OCI-LY3 (cell line): ENCODE measurements around the gene PLA2G6.

Experiments
- H2AFZ ChIP-seq: fragments of 200-600, 300-600 bp; shearing (Covaris generic); 2 replicates; pipeline ENCODE4 v1.6.0; 2014; ENCODE audit warnings: antibody characterized with exemption, low read depth, low read length
- H3K27ac ChIP-seq: fragments of 200-600, 300-600 bp; sonication (generic); 2 replicates; pipeline ENCODE4 v1.5.1; 2014; ENCODE audit warnings: mild to moderate bottlenecking, low read length, moderate library complexity, mixed read lengths
- H3K27me3 ChIP-seq: fragments of 200-600, 300-600 bp; sonication (generic); 2 replicates; pipeline ENCODE4 v1.6.1; 2014; ENCODE audit warnings: low read depth, low read length, mixed read lengths
- H3K36me3 ChIP-seq: fragments of 200-600, 300-600 bp; sonication (generic); replicated peaks from 2 replicates; pipeline ENCODE3; 2014; ENCODE audit warnings: low read depth, low read length, mixed read lengths
- H3K4me1 ChIP-seq: fragments of 300-600, 200-600 bp; sonication (generic); 2 replicates; pipeline ENCODE4 v1.6.1; 2014; ENCODE audit warnings: low read length, mixed read lengths
- H3K4me2 ChIP-seq: fragments of 200-600, 300-600 bp; sonication (generic); 2 replicates; pipeline ENCODE4 v1.6.1; 2014; ENCODE audit warnings: low read length, mixed read lengths
- H3K4me3 ChIP-seq: fragments of 300-600, 200-600 bp; sonication (generic); 2 replicates; pipeline ENCODE4 v1.5.1; 2014; ENCODE audit warnings: antibody characterized with exemption, mild to moderate bottlenecking, low read length, moderate library complexity
- H3K79me2 ChIP-seq: fragments of 300-600, 200-600 bp; shearing (Covaris generic); 2 replicates; pipeline ENCODE4 v1.6.1; 2014; ENCODE audit warnings: mild to moderate bottlenecking, low read length, mixed read lengths
- H3K9ac ChIP-seq: fragments of 300-600, 200-600 bp; shearing (Covaris generic); 2 replicates; pipeline ENCODE4 v1.6.0; 2014; ENCODE audit warnings: mild to moderate bottlenecking, low read length, moderate library complexity
- H3K9me3 ChIP-seq: fragments of 200-600, 300-600 bp; shearing (Covaris generic); 2 replicates; pipeline ENCODE4 v1.6.1; 2014; ENCODE audit warnings: low read length, mixed read lengths; ENCODE audit not compliant: insufficient read depth
- H4K20me1 ChIP-seq: fragments of 200-600, 300-600 bp; sonication (generic); 2 replicates; pipeline ENCODE4 v1.6.1; 2016; ENCODE audit warnings: low read length, mixed read lengths; ENCODE audit not compliant: insufficient read depth
- CTCF ChIP-seq: fragments of 200-600, 300-600 bp; sonication (generic); IDR thresholded peaks from 2 replicates; pipeline ENCODE4 v1.5.1; 2014; ENCODE audit warnings: antibody characterized with exemption, low read length, low read depth
- EZH2phosphoT487 ChIP-seq: fragments of 200-600 bp; shearing (Covaris generic); IDR thresholded peaks from 2 replicates; pipeline ENCODE4 v1.6.1; 2018; ENCODE audit warnings: antibody characterized with exemption, mixed run types, low read depth

The PLA2G6 gene

DNA sequence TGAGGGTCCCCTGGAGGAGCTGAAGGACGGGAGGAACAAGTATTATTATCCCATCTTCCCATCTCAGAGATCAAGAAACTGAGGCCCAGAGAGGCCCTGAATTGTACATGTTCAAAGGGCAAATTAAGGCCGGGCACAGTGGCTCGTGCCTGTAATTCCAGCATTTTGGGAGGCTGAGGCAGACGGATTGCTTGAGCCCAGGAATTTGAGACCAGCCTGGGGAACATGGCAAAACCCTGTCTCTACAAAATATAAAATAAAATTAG, 8.1 kb downstream of the PLA2G6 start:
- Histone ChIP-seq H3K9ac (no peak overlapping the region), H3K27ac (no peak overlapping the region), H3K4me2 (no peak overlapping the region), H3K79me2 (no peaks in the 10 kb centered on the region), H3K27me3 (no peaks in the 10 kb centered on the region), H3K9me3 (no peaks in the 10 kb centered on the region), H3K4me1 (peaks cover 15% of the 10 kb centered on the region), H2AFZ (no peak overlapping the region), H3K36me3 (no peaks in the 10 kb centered on the region), H4K20me1 (no peaks in the 10 kb centered on the region), H3K4me3 (no peak overlapping the region)
- no peak for TF ChIP-seq EZH2phosphoT487
- no peak for TF ChIP-seq CTCF

DNA sequence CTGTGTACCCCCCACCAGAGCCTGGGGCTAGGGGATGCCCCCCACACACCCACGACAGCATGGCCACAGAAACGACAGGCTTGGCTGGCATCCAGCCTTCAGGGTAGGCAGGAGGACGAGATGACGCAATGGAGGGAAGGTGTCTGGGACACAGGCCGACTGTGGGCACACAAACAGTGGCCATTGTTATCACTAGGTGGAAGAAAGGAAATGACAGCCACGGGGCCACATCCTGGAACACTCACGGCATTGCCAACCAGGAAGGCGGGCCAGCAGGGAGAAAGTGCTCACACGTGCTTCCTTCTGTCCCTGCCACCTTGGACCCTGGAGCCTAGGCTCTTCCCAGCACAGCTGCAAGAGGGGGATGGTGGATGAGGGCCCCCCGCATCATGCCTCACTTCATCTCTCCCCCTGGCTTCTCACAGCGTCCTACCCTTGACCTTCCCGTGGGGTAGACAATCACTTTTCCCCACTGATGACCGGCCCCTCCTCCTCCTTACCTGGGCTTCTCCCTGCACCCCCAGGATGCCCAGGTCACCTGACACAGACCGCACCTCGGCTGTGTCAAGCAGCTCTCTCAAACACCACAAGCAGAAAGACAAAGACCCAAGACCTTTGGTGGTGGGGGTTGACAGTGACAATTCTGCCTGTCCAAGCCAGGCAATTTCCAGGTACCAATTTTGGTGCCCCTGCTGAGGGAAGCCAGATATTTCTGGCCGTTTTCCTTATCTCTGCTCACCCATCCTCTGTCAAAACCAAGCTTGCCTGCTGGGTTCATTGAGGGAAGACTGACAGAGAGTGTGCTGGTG, 8.6 kb downstream of the PLA2G6 start:
- TF ChIP-seq CTCF, result no peak
- H3K4me3 ChIP-seq, result no peak overlapping the region
- no peaks in the 10 kb centered on the region for H3K79me2 ChIP-seq
- H3K27ac ChIP-seq, result no peak overlapping the region
- H2AFZ ChIP-seq, result no peak overlapping the region
- H3K9me3 ChIP-seq, result no peaks in the 10 kb centered on the region
- peaks cover 15% of the 10 kb centered on the region for H3K4me1 ChIP-seq
- H3K27me3 ChIP-seq, result no peaks in the 10 kb centered on the region
- no peak overlapping the region for H3K9ac ChIP-seq
- no peak overlapping the region for H3K4me2 ChIP-seq
- H4K20me1 ChIP-seq, result no peaks in the 10 kb centered on the region
- H3K36me3 ChIP-seq, result no peaks in the 10 kb centered on the region

DNA sequence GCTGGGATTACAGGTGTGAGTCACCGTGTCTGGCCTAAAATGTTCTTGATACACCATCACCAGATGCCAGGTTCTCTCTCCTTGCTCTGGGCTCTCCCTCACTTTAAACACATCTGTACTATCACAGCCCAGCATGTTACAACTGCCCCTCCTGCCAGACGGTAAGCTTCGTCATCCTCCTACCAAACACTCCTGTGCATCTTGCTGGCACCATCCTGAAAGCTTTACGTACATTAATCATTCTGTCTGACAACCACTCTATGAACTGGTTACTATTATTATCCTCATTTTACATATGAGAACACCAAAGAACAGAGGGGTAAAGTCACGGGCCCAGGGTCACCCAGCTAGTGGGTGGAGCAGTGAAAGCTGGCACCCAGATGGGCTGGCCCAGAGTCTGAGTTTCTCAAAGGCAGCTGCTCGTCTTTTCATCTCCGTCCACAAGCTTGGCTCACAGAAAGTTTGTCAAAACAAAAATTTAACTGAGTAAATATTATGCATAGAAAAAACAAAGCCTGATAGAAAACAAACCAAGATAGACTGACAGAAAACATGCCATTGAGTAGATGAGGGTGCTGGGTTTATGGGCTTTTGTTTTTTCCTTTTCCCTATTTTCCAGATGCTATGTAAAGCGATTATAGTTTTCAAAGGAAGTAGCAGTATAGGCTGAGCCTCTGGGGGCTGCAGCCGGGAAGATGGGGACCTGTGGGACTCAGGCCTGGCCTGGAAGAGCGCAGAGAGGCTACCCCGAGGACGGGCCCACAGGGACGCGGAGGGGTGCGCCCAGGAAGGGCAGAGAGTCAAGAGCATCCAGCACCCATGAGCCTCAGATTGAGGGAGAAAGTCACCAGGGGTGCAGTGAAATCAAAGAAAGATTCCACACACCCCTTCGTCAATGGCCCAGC, 9.5 kb downstream of the PLA2G6 start:
- H3K9ac ChIP-seq, result no peak overlapping the region

More for the DNA sequence above, 9.5 kb downstream of the PLA2G6 start:
- Histone ChIP-seq H3K36me3 (no peaks in the 10 kb centered on the region), H3K4me1 (peaks cover 14% of the 10 kb centered on the region), H3K9me3 (no peaks in the 10 kb centered on the region), H3K4me3 (no peak overlapping the region), H3K27me3 (no peaks in the 10 kb centered on the region), H3K27ac (no peak overlapping the region), H3K4me2 (no peak overlapping the region), H4K20me1 (no peaks in the 10 kb centered on the region), H3K79me2 (no peaks in the 10 kb centered on the region), H2AFZ (no peak overlapping the region)
- TF ChIP-seq EZH2phosphoT487 (no peak), CTCF (no peak)
